GM12874 (cell line): Measurements from ENCODE around the gene PPP4C.

Experiments
- TF ChIP-seq, protein P1 (sequence below): IDR thresholded peaks from 2 replicates; pipeline ENCODE4 v1.5.1; 2011; ENCODE audit warnings: low read depth, mild to moderate bottlenecking, control low read depth, low read length, moderate library complexity; ENCODE audit not compliant: insufficient read depth

PPP4C gene

DNA sequence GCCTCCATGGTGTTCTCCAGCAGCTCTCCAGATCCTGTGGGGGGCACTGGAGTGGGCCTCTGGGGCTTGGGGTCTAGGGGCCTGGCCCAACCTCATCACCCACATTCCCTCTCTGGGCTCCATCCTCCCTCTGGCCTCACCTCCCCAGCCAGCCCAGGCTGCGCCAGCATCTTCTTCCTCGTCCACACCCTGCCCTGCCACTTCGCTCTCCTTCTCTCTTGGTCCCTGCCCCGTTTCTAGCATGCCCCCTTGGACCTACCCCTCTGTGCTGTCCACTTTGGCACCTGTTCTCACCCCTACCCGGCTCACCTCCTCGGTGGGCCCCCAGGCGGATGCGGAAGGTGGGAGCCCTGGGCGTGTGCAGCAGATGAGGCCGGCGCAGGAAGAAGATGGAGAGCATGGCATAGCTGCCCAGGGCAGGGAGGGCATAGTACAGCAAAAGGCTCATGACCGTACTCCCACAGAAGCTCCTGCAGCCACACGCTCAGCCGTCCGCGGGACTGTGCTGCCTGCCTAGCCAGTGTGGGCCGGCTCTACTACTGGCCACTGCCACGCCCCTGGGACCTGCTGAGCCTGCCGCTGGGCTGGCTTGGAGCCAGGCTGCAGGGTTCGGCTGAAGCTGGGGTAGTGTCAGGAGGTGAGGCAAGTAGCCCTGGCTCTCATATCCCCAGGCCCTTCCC lies 37.4 kb downstream of the PPP4C start, which contains the start of gene GDPD3:
GDPD3 (minus strand) TSS at position 507 of the 680 bp plus-strand sequence; CDS start at position 448, 59 bp downstream.
- TF ChIP-seq, protein P1, sequence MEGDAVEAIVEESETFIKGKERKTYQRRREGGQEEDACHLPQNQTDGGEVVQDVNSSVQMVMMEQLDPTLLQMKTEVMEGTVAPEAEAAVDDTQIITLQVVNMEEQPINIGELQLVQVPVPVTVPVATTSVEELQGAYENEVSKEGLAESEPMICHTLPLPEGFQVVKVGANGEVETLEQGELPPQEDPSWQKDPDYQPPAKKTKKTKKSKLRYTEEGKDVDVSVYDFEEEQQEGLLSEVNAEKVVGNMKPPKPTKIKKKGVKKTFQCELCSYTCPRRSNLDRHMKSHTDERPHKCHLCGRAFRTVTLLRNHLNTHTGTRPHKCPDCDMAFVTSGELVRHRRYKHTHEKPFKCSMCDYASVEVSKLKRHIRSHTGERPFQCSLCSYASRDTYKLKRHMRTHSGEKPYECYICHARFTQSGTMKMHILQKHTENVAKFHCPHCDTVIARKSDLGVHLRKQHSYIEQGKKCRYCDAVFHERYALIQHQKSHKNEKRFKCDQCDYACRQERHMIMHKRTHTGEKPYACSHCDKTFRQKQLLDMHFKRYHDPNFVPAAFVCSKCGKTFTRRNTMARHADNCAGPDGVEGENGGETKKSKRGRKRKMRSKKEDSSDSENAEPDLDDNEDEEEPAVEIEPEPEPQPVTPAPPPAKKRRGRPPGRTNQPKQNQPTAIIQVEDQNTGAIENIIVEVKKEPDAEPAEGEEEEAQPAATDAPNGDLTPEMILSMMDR, result no peak

DNA sequence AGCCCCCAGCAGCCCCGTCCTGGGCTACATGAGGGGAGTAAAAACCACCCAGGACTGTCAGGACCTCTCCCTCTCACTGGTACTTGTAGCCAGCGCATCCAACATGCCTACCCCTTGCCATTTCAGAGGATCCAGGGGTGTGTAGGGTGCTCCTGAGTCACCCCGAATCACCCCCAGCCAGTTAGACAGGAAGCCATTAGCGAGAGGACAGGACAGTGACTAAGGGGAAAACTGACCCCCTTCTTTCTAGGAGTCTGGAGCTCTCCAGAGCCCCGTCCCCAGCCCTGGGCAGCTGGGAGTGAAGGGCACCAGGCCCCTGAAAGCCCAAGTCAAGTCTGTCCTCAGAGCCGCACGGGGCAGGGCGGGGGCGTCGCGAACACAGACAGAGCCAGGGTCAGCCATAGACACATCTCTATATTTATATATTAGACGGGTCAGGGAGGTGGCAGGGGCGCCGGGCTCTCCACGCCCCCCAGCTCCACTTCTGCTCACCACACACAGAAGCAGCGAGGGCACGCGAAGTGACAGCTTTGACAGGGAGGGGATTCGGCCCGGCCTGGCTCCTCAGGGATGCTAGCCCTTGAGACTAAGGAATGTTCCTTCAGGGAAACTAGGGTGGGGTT lies 38.0 kb downstream of the PPP4C start:
- TF ChIP-seq, protein P1, result no peak

DNA sequence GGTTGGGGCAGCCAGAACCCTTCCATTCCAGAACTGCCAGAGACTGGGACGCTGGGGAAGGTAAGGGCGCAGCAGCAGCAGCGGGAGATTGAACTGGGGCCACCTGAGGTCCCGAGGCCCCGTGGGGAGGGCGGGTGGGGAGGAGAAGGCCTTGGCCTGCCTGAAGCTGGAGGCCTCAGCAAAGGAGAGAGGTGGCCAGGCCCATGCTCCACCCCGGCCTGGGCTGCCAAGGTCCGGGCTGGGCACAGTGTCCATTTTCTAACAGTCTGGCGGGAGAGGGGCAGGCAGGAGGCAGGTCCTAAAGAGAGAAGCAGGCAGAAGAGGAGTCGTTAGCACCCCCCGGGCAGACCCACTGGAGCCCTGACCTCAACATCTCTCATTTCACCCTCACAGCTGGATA lies 38.6 kb downstream of the PPP4C start:
- TF ChIP-seq, protein P1, result no peak

DNA sequence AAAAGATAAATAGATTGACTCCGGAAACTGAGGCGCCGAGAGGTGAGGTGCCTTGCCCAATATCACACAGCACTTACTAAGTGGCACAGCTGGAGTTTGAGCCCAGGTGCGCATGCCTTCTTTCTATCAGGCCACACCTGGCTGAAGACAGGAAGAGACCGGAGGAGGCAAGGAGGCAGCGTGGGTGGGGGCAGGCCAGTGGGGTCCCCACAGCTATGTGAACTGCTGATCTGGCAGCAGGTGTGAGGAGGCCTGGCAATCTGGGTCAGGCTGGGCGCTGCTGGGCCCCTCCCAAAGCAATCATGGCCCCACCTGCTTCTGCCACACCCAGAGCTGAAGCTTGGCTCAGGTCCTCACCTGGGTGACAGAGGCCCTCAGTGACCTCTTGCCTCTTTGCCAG lies 39.4 kb downstream of the PPP4C start:
- TF ChIP-seq, protein P1, result no peak

DNA sequence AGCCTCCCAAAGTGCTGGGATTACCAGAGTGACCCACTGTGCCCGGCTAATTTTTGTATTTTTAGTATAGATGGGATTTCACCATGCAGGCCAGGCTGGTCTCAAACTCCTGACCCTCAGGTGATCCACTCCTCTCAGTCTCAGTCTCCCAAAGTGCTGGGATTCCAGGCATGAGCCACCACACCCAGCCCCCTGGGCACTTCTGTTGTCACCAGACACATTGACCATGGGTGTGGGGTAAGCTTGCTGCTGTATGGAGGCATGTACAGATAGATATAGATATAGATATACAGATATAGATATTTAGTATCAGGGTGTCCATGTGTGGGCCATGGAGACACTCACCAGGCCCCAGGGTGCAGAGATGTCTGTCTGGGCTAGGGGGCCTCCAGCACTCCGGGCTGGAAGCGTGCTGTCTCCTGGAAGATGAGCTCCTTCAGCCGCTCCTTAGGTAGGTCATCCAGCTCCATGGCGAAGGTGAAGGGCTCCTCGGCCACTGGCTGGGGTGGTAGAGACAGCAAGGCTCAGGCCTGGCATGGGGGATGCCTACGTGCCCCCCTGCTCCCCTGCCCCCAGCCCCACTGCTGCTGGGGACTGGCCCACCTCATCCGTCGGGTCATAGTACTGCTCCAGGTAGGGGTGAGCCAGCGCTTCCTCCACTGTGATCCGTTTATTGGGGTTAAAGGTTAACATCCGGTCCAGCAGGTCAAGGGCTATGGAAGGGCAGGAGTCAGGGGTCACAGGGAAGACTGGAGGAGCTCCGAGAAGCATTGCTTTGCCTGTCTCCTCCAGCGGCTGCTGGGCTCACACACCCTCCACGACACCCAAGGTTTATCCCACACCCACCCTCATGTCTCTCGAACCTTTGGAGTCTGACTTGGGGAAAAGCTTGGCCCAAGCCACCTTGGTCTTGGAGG lies 40.8 kb downstream of the PPP4C start:
- TF ChIP-seq, protein P1, result no peak

DNA sequence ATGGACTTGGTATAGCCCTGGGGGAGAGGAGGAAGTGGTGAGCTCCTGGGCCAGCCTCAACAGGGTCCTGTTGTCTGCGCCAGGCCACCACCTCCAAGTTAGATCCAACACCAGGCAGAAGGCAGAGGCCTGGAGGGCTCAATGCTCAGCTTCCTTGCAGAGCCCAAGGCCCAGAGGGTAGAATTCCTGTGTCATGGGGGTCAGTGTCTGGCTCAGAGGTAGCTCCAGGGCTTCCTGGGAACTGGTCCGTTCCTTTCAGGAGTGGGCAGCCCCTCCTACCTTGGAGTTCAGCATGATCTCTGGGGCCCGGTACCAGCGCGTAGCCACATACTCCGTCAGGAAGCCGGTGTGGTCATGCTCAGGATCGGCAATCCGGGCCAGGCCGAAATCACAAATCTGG lies 42.0 kb downstream of the PPP4C start:
- TF ChIP-seq, protein P1, result no peak

DNA sequence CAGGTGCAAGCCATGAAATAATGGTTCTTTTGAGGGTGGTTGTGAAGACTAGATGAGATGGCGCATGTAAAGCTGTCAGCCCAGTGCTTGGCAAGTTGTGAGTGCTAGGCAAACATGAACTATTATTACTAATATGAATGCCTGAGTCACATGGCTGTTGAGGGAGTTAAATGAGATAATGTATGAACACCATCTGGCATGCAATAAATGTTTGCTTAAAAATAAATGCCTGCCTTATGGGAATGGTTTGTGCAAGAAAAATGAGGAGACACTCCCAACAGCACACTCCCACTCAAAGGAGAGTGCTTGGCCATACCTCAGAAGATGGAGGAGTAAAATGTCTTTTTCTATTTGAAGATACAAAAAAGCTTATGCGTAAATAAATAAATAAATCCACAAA lies 43.6 kb downstream of the PPP4C start:
- TF ChIP-seq, protein P1, result no peak
